ENCODE results near the gene GPAT3. TPM values are rescaled to one million over a fixed set of nuclear protein-coding genes. Genes with fewer than 3 reads are reported as not detected.
"Not testable (repeated sequence)": the region's sequence is repeated elsewhere in the genome, so short reads cannot be mapped to it uniquely, and the experiment has no call there.

GPAT3 gene
- total and polyA plus RNA-seq, 3 donors from 2014 or later = 5.7 to 16.2 (median 6.4) TPM

DNA sequence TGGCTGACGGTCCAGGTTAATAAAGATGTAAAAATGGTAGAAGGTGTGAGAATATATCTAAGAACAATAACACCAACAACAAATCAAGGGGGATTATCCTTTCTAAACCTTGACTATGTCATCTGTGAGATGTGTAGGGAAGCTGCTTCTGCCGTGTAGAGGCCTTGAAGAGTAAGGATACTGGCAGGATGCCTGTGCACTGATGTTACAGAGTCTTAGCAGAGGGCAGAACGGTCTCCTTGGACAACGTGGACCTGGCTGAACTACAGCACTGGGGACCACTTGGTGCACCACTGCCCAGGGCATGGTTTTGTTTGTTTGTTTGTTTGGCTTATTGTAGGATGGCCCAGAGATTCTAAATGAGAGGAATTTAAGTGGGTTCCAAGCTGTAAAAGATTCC lies 33.5 kb downstream of the GPAT3 start:
- Histone ChIP-seq H3K27ac (no peak overlapping the region), H3K36me3 (ENCODE audit: low read depth, missing control alignments) (no peaks in the 10 kb centered on the region), H3K4me1 (no peaks in the 10 kb centered on the region), H3K9me3 (no peaks in the 10 kb centered on the region), H3K27me3 (no peaks in the 10 kb centered on the region), H3K4me3 (no peak overlapping the region)
- no peak for DNase-seq
- WGBS, 2 donors = 33 to 40% methylated on average over 4 of the region's 4 CpGs
- no peak for TF ChIP-seq CTCF (IDR thresholded peaks at IDR 0.05)
- no peak for TF ChIP-seq POLR2A (IDR thresholded peaks at IDR 0.05)
- intact Hi-C loops (cut with DNase I; ENCODE audit: low total_unique reads) = no loop called here

- Histone ChIP-seq H3K27me3 (no peaks in the 10 kb centered on the region), H3K36me3 (ENCODE audit: low read depth, missing control alignments) (no peaks in the 10 kb centered on the region), H3K9me3 (no peaks in the 10 kb centered on the region), H3K4me1 (no peaks in the 10 kb centered on the region), H3K4me3 (no peak overlapping the region), H3K27ac (no peak overlapping the region)
- WGBS, 2 donors = 88 to 90% methylated on average over 5 of the region's 5 CpGs
- TF ChIP-seq CTCF (IDR thresholded peaks at IDR 0.05) (no peak), POLR2A (IDR thresholded peaks at IDR 0.05) (no peak)
- intact Hi-C loops (cut with DNase I; ENCODE audit: low total_unique reads) = no loop called here
- DNase-seq = no peak
Measured at GRCh38 chr4:83569987-83570386, 34.1 kb downstream of the GPAT3 start.

- Histone ChIP-seq H3K27me3 (no peaks in the 10 kb centered on the region), H3K36me3 (ENCODE audit: low read depth, missing control alignments) (no peaks in the 10 kb centered on the region), H3K9me3 (no peaks in the 10 kb centered on the region), H3K4me1 (no peaks in the 10 kb centered on the region), H3K27ac (no peak overlapping the region), H3K4me3 (no peak overlapping the region)
- WGBS, 2 donors = 88 to 92% methylated on average over 3 of the region's 3 CpGs
- TF ChIP-seq POLR2A (IDR thresholded peaks at IDR 0.05) (no peak), CTCF (IDR thresholded peaks at IDR 0.05) (no peak)
- intact Hi-C loops (cut with DNase I; ENCODE audit: low total_unique reads) = no loop called here
- no peak for DNase-seq
Measured at GRCh38 chr4:83572848-83573247, 36.9 kb downstream of the GPAT3 start.

GRCh38 chr4:83574247-83574646 lies 38.3 kb downstream of the GPAT3 start:
- WGBS, 2 donors = 36% methylated on average over 3 of the region's 3 CpGs
- no peak for TF ChIP-seq POLR2A (IDR thresholded peaks at IDR 0.05)
- TF ChIP-seq CTCF (IDR thresholded peaks at IDR 0.05) = no peak

GRCh38 chr4:83576237-83576636 lies 40.3 kb downstream of the GPAT3 start:
- H3K4me3 ChIP-seq; H3K27me3 ChIP-seq; intact Hi-C loops (cut with DNase I; ENCODE audit: low total_unique reads); H3K4me1 ChIP-seq; H3K9me3 ChIP-seq; DNase-seq; H3K27ac ChIP-seq; H3K36me3 ChIP-seq (ENCODE audit: low read depth, missing control alignments): not testable (repeated sequence)
- 94 to 95% methylated on average over 3 of the region's 3 CpGs for WGBS, 2 donors

More at GRCh38 chr4:83574247-83574646, 38.3 kb downstream of the GPAT3 start:
- no peaks in the 10 kb centered on the region for H3K4me1 ChIP-seq
- no peaks in the 10 kb centered on the region for H3K9me3 ChIP-seq
- H3K27me3 ChIP-seq = no peaks in the 10 kb centered on the region
- intact Hi-C loops (cut with DNase I; ENCODE audit: low total_unique reads) = no loop called here
- no peak for DNase-seq
- H3K36me3 ChIP-seq (ENCODE audit: low read depth, missing control alignments) = no peaks in the 10 kb centered on the region
- no peak overlapping the region for H3K27ac ChIP-seq
- H3K4me3 ChIP-seq = no peak overlapping the region

All from testis (tissue), 3 donors.